ENCODE data around the gene KIAA0753. TPM values are rescaled to one million over a fixed set of nuclear protein-coding genes. Genes with fewer than 3 reads are reported as not detected.

The KIAA0753 gene
- total and polyA plus RNA-seq, 9 of the 15 experiments (the other 6 are each of a cell fraction or from before 2014, with no cell fraction given) = 2.0 to 9.0 (median 6.9) TPM

- FAIRE-seq = no peak
- BruUV-seq (replicated peaks) = no TSS peak
- TF ChIP-seq, protein P1, sequence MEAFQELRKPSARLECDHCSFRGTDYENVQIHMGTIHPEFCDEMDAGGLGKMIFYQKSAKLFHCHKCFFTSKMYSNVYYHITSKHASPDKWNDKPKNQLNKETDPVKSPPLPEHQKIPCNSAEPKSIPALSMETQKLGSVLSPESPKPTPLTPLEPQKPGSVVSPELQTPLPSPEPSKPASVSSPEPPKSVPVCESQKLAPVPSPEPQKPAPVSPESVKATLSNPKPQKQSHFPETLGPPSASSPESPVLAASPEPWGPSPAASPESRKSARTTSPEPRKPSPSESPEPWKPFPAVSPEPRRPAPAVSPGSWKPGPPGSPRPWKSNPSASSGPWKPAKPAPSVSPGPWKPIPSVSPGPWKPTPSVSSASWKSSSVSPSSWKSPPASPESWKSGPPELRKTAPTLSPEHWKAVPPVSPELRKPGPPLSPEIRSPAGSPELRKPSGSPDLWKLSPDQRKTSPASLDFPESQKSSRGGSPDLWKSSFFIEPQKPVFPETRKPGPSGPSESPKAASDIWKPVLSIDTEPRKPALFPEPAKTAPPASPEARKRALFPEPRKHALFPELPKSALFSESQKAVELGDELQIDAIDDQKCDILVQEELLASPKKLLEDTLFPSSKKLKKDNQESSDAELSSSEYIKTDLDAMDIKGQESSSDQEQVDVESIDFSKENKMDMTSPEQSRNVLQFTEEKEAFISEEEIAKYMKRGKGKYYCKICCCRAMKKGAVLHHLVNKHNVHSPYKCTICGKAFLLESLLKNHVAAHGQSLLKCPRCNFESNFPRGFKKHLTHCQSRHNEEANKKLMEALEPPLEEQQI (IDR thresholded peaks at IDR 0.05) = no peak
- TF ChIP-seq, protein P2, sequence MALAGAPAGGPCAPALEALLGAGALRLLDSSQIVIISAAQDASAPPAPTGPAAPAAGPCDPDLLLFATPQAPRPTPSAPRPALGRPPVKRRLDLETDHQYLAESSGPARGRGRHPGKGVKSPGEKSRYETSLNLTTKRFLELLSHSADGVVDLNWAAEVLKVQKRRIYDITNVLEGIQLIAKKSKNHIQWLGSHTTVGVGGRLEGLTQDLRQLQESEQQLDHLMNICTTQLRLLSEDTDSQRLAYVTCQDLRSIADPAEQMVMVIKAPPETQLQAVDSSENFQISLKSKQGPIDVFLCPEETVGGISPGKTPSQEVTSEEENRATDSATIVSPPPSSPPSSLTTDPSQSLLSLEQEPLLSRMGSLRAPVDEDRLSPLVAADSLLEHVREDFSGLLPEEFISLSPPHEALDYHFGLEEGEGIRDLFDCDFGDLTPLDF (CRISPR knock-in tag; IDR thresholded peaks at IDR 0.05) = no peak
- TF ChIP-seq PCBP2 (IDR thresholded peaks at IDR 0.05; ENCODE audit: low read depth, low read length, poor library complexity, severe bottlenecking) (no peak), MGA (IDR thresholded peaks at IDR 0.05) (no peak), CTBP1 (IDR thresholded peaks at IDR 0.05; ENCODE audit: borderline replicate concordance) (no peak), NR4A1 (CRISPR knock-in tag; IDR thresholded peaks at IDR 0.05) (no peak), NR4A1 (tag; IDR thresholded peaks at IDR 0.05) (no peak), ZBED1 (IDR thresholded peaks at IDR 0.05) (no peak), HNRNPUL1 (IDR thresholded peaks at IDR 0.05; ENCODE audit: low read length) (no peak)
These were observed 10.1 kb downstream of the KIAA0753 start for GRCh38 chr17:6630390-6630789.

More at GRCh38 chr17:6630390-6630789, 10.1 kb downstream of the KIAA0753 start:
- Histone ChIP-seq H3K4me1 (replicated peaks in 1 of 2; ENCODE audit: control insufficient read depth in 2 of 2, insufficient read depth in 2 of 2, low read length in 2 of 2) (no peaks in the 10 kb centered on the region), H4K20me1 (replicated peaks; ENCODE audit: control insufficient read depth, insufficient read depth, low read length) (no peaks in the 10 kb centered on the region), H3K27me3 (ENCODE audit: control insufficient read depth in 2 of 2, insufficient read depth in 2 of 2, low read length in 2 of 2) (no peaks in the 10 kb centered on the region), H3K9me1 (ENCODE audit: control insufficient read depth, insufficient read depth, low read length) (no peaks in the 10 kb centered on the region), H3K79me2 (ENCODE audit: control insufficient read depth, insufficient read depth, low read length) (no peaks in the 10 kb centered on the region), H3K4me2 (ENCODE audit: insufficient read depth, low read length) (no peak overlapping the region), H3K36me3 (ENCODE audit: control insufficient read depth, insufficient read depth, low read length) (peaks cover 64% of the 10 kb centered on the region), H3K27ac (ENCODE audit: extremely low read depth, low read depth, low read length) (no peak overlapping the region), H3K9me3 (replicated peaks; ENCODE audit: control insufficient read depth, insufficient read depth, low read depth, low read length) (no peaks in the 10 kb centered on the region), H2AFZ (ENCODE audit: low read depth, low read length) (no peak overlapping the region), H3K9ac (ENCODE audit: insufficient read depth in 1 of 2, low read depth in 2 of 2, low read length in 2 of 2) (no peak overlapping the region), H3K4me3 (no peak overlapping the region)
- CTCF ChIA-PET (ENCODE audit: low intra/inter-chr PET ratio) = no interaction called here
- ATAC-seq (no peak), DNase-seq (ENCODE audit: extremely low read depth in 1 of 4, low spot score in 3 of 4) (no peak)
- intact Hi-C loops (cut with micrococcal nuclease) = no loop called here
- WGBS (ENCODE audit: insufficient coverage, low coverage, missing lambda C conversion rate) = 100% methylated on average over 1 of the region's 1 CpG
- in situ Hi-C loops (cut with MboI) = no loop called here
- POLR2A ChIA-PET = no interaction called here

Measured in K562 (cell line).